A549 (cell line): Measurements from ENCODE around the gene S100A1. TPM values are rescaled to one million over a fixed set of nuclear protein-coding genes. Genes with fewer than 3 reads are reported as not detected.

Experiments
- ATAC-seq, 2 experiments: fragments of 200-7000 bp in 1 of 2; fragments of >200 bp in 1 of 2; cut with Nextera tagmentation in 1 of 2; cut with Tn5 transposase in 1 of 2; 3 replicates each; pipeline versions ENCODE4 v1.8.0 to v1.9.1; 2018 to 2020; ENCODE audit warnings: mild to moderate bottlenecking in 1 of 2, moderate library complexity in 1 of 2
- CTCF ChIA-PET: fragments of 300-600 bp; sonication (Branson Sonifier 250); formaldehyde crosslinking; extraction: SDS; loops from one replicate; lab custom pipeline; 2021; ENCODE audit warnings: antibody characterized with exemption, inconsistent platforms; lab: Yijun Ruan, JAX
- POLR2A ChIA-PET: fragments of 350-600 bp; formaldehyde crosslinking; extraction: SDS; loops from one replicate; lab custom pipeline; 2021; ENCODE audit warnings: antibody characterized with exemption, inconsistent platforms; lab: Yijun Ruan, JAX
- DNase-seq, 2 experiments: peaks; one replicate each; pipeline versions ENCODE4 v3.0.0 to v3.0.0-alpha.2; 2011 to 2016; ENCODE audit warnings: low read depth in 1 of 2, low spot score in 1 of 2
- FAIRE-seq: peaks from 2 replicates; lab custom pipeline; 2011; peaks lifted over from hg19 to GRCh38; lab: Jason Lieb, UNC
- H3K27ac ChIP-seq, 2 experiments: fragments of >200 bp; sonication (Bioruptor Twin); formaldehyde crosslinking; 3 replicates each; pipeline ENCODE4 v1.5.1; 2016 to 2017
- H3K4me1 ChIP-seq: fragments of >200 bp; sonication (Bioruptor Twin); formaldehyde crosslinking; 3 replicates; pipeline ENCODE4 v1.6.1; 2016
- H3K4me2 ChIP-seq: fragments of >200 bp; sonication (Bioruptor Twin); formaldehyde crosslinking; 3 replicates; pipeline ENCODE4 v1.6.1; 2016
- H3K4me3 ChIP-seq: fragments of >200 bp; sonication (Bioruptor Twin); formaldehyde crosslinking; 3 replicates; pipeline ENCODE4 v1.5.1; 2016
- H3K9me3 ChIP-seq: fragments of >200 bp; sonication (Bioruptor Twin); formaldehyde crosslinking; 3 replicates; pipeline ENCODE4 v1.6.1; 2016
- BHLHE40 ChIP-seq: IDR thresholded peaks from 2 replicates; pipeline ENCODE4 v1.6.1; 2012; ENCODE audit warnings: low read depth, low read length, inconsistent platforms
- CBX2 ChIP-seq: fragments of 200-600 bp; sonication (generic); IDR thresholded peaks from 2 replicates; pipeline ENCODE4 v1.6.1; 2016; ENCODE audit warnings: low read depth, mild to moderate bottlenecking, borderline replicate concordance
- E2F6 ChIP-seq: IDR thresholded peaks from 2 replicates; pipeline ENCODE4 v1.6.1; 2012; ENCODE audit warnings: low read depth, borderline replicate concordance
- EHF ChIP-seq: fragments of 250-450 bp; sonication (Bioruptor Pico); IDR thresholded peaks from 2 replicates; pipeline ENCODE4 v1.5.0; 2020; ENCODE audit warnings: mild to moderate bottlenecking
- ELK1 ChIP-seq: fragments of 150-350 bp; IDR thresholded peaks from 2 replicates; pipeline ENCODE4 v1.6.1; 2014; ENCODE audit warnings: low read depth, mild to moderate bottlenecking, low read length
- FOSB ChIP-seq: fragments of 250-450 bp; sonication (Bioruptor Pico); IDR thresholded peaks from 2 replicates; pipeline ENCODE4 v1.5.0; 2020; ENCODE audit warnings: mild to moderate bottlenecking, moderate library complexity
- FOSL2 ChIP-seq, 2 experiments: fragments of 450-650 bp in 1 of 2; fragments of >200 bp in 1 of 2; sonication (Bioruptor Twin) in 1 of 2; formaldehyde crosslinking; IDR thresholded peaks; 2 replicates each; pipeline versions ENCODE4 v1.5.0 to v1.6.1; 2016 to 2020; ENCODE audit warnings: mild to moderate bottlenecking in 1 of 2, moderate library complexity in 1 of 2
- HDAC2 ChIP-seq: fragments of 200-600 bp; sonication (generic); IDR thresholded peaks from 2 replicates; pipeline ENCODE4 v1.6.1; 2016
- HOXB5 ChIP-seq: fragments of 250-450 bp; sonication (Bioruptor Pico); IDR thresholded peaks from 2 replicates; pipeline ENCODE4 v1.5.0; 2020; ENCODE audit warnings: mild to moderate bottlenecking, moderate library complexity
- JUNB ChIP-seq: fragments of >200 bp; sonication (Bioruptor Twin); formaldehyde crosslinking; IDR thresholded peaks from 2 replicates; pipeline ENCODE4 v1.6.1; 2016
- KDM5A ChIP-seq: fragments of 200-600 bp; sonication (generic); IDR thresholded peaks from 2 replicates; pipeline ENCODE4 v1.6.1; 2016; ENCODE audit warnings: antibody characterized with exemption, mild to moderate bottlenecking
- MAZ ChIP-seq: fragments of 150-350 bp; IDR thresholded peaks from 2 replicates; pipeline ENCODE4 v1.6.1; 2014; ENCODE audit warnings: antibody characterized with exemption, low read depth, low read length, borderline replicate concordance
- NFE2L2 ChIP-seq: fragments of 150-350 bp; conservative IDR thresholded peaks from 2 replicates; pipeline ENCODE4 v1.6.1; 2014; ENCODE audit warnings: low read length
- PHF8 ChIP-seq: fragments of 200-600 bp; sonication (generic); IDR thresholded peaks from 2 replicates; pipeline ENCODE4 v1.6.1; 2016; ENCODE audit warnings: low read depth, mild to moderate bottlenecking, antibody characterized with exemption, moderate library complexity, borderline replicate concordance
- POLR2A ChIP-seq: IDR thresholded peaks from 2 replicates; pipeline ENCODE4 v1.6.1; 2012; ENCODE audit warnings: mild to moderate bottlenecking, low read length
- POLR2AphosphoS2 ChIP-seq: conservative IDR thresholded peaks from 2 replicates; pipeline ENCODE4 v1.6.1; 2012; ENCODE audit warnings: low read length, improper control_type of control experiment, inconsistent platforms
- RCOR1 ChIP-seq: fragments of 150-350 bp; IDR thresholded peaks from 2 replicates; pipeline ENCODE4 v1.6.1; 2014; ENCODE audit warnings: antibody characterized with exemption, low read length, low read depth
- REST ChIP-seq: fragments of 200-600 bp; sonication (generic); IDR thresholded peaks from 2 replicates; pipeline ENCODE4 v1.6.1; 2016; ENCODE audit warnings: antibody characterized with exemption, mild to moderate bottlenecking, moderate library complexity
- RFX5 ChIP-seq: fragments of 450-650 bp; IDR thresholded peaks from 2 replicates; pipeline ENCODE4 v1.7.1; 2014; ENCODE audit warnings: antibody characterized with exemption, mild to moderate bottlenecking, moderate library complexity
- SREBF2 ChIP-seq: fragments of 450-650 bp; IDR thresholded peaks from 2 replicates; pipeline ENCODE4 v1.6.1; 2014; ENCODE audit warnings: mild to moderate bottlenecking, moderate library complexity
- TFCP2L1 ChIP-seq: fragments of 250-450 bp; sonication (Bioruptor Pico); IDR thresholded peaks from 2 replicates; pipeline ENCODE4 v1.5.0; 2021; ENCODE audit warnings: mild to moderate bottlenecking
- TP53 ChIP-seq: fragments of 250-450 bp; sonication (Bioruptor Pico); IDR thresholded peaks from 2 replicates; pipeline ENCODE4 v1.5.0; 2021; ENCODE audit warnings: mild to moderate bottlenecking, moderate library complexity
- ZFP36 ChIP-seq: fragments of 450-650 bp; IDR thresholded peaks from 2 replicates; pipeline ENCODE4 v1.6.1; 2014; ENCODE audit warnings: borderline replicate concordance; ENCODE audit not compliant: partially characterized antibody
- ZNF302 ChIP-seq: fragments of 250-450 bp; sonication (Bioruptor Pico); IDR thresholded peaks from 2 replicates; pipeline ENCODE4 v1.9.0; 2021; ENCODE audit warnings: inconsistent platforms, mild to moderate bottlenecking, moderate library complexity
- WGBS: methylation state at CpG from one replicate; pipeline ENCODE4 v1.1.6; 2017; ENCODE audit errors: missing lambda C conversion rate; 5-methylcytosine and 5-hydroxymethylcytosine counted together
- polyA plus RNA-seq, 4 experiments: library from polyadenylated mRNA; depleted of rRNA in 3 of 4; stranded (reverse); fragments of >200 nt; fragmentation: RNase III in 1 of 4; extraction: RNeasy Plus Mini Kit Qiagen cat#74134 plus additional on column Dnase treatment in 1 of 4; gene quantifications; 2 replicates in 3 of 4; 3 replicates in 1 of 4; pipeline ENCODE4 v1.2.3, GENCODE V29; 2011 to 2017

The S100A1 gene
- polyA plus RNA-seq, 2 of the 4 experiments (the other 2 are of a cell fraction): 0.59 to 0.97 TPM

- TF ChIP-seq JUNB (no peak), TP53 (CRISPR knock-in tag) (no peak), EHF (no peak), E2F6 (no peak), KDM5A (no peak), HOXB5 (CRISPR knock-in tag) (no peak), PHF8 (no peak), MAZ (no peak), ZFP36 (no peak)
- Histone ChIP-seq H3K9me3 (no peaks in the 10 kb centered on the region), H3K4me3 (peak overlapping the region; percentile 78), H3K27ac (peak overlapping the region in 1 of 2 experiments; percentile 90; a peak in 2 of 6 replicates), H3K4me1 (peaks cover 10% of the 10 kb centered on the region), H3K4me2 (peak overlapping the region; percentile 97)
- CTCF ChIA-PET: interaction anchor here (1.4 to 4.1 kb wide), 4 partner anchors 8 to 97 kb away, joined by 4 to 13 read pairs (median 8); partner anchors contain the start of gene S100A13
- no peak for ATAC-seq
- POLR2A ChIA-PET: interaction anchor here (1.6 kb wide), 1 partner anchor 11 kb away, joined by 4 read pairs; no protein-coding TSS in a partner anchor
- no peak for FAIRE-seq
- no peak for DNase-seq
- WGBS: 79% methylated on average over 6 of the region's 6 CpGs
Observed at GRCh38 chr1:153669606-153670005, 41.4 kb downstream of the S100A1 start.

- WGBS: under 1% methylated on average over 21 of the region's 22 CpGs
- peaks cover 10% of the 10 kb centered on the region for H3K4me1 ChIP-seq
- CTCF ChIA-PET: interaction anchor here (1.1 to 2.7 kb wide), 4 partner anchors 43 to 316 kb away, joined by 3 to 10 read pairs (median 4); partner anchors contain the start of genes RAB13 and S100A13
Observed at GRCh38 chr1:153670257-153670858, 42.1 kb downstream of the S100A1 start.

GRCh38 chr1:153670859-153671627, 42.8 kb downstream of the S100A1 start, which contains the start of gene ILF2:
ILF2 (minus strand) TSS chr1:153670993; CDS start chr1:153670922, 71 bp downstream.
- 1% methylated on average over 35 of the region's 35 CpGs for WGBS
- peak within 1 kb of the TSS; percentile 82 to 90 for H3K27ac ChIP-seq
- no peaks in the 10 kb centered on the region for H3K9me3 ChIP-seq
- POLR2A ChIA-PET: interaction anchor here (1.0 to 2.2 kb wide), 7 partner anchors 23 to 319 kb away, joined by 3 to 10 read pairs (median 7); partner anchors contain the start of genes CHTOP, INTS3, RAB13 and S100A13
- FAIRE-seq: peak; percentile 94
- CTCF ChIA-PET: interaction anchor here (0.6 to 3.0 kb wide), 14 partner anchors 10 to 318 kb away, joined by 3 to 15 read pairs (median 4); partner anchors contain the start of genes RAB13 and S100A13
- H3K4me2 ChIP-seq: peak within 1 kb of the TSS; percentile 97
- DNase-seq: peak; percentile 100
- H3K4me1 ChIP-seq: peaks cover 10% of the 10 kb centered on the region
- peak within 1 kb of the TSS; percentile 78 for H3K4me3 ChIP-seq
- peak; percentile 94 to 98 for ATAC-seq
- TF ChIP-seq SREBF2 (peak; percentile 92), REST (no peak), TFCP2L1 (CRISPR knock-in tag) (no peak), BHLHE40 (no peak), RFX5 (peak; percentile 93), POLR2AphosphoS2 (no peak), HDAC2 (no peak), ELK1 (no peak), FOSL2 (IDR thresholded peaks at IDR 0.05) (no peak), FOSL2 (CRISPR knock-in tag; IDR thresholded peaks at IDR 0.05) (no peak), POLR2A (peak; percentile 84), ZNF302 (CRISPR knock-in tag) (no peak), KDM5A (no peak), FOSB (CRISPR knock-in tag) (no peak), RCOR1 (no peak), CBX2 (no peak), E2F6 (peak; percentile 79; the same call in 1 of the 2 replicates), NFE2L2 (no peak), MAZ (no peak)

More at GRCh38 chr1:153670257-153670858, 42.1 kb downstream of the S100A1 start:
- Histone ChIP-seq H3K4me3 (peak overlapping the region; percentile 78), H3K4me2 (peak overlapping the region; percentile 97), H3K27ac (peak overlapping the region; percentile 82 to 90), H3K9me3 (no peaks in the 10 kb centered on the region)
- POLR2A ChIA-PET: interaction anchor here (1.6 kb wide), 1 partner anchor 11 kb away, joined by 4 read pairs; no protein-coding TSS in a partner anchor
- FAIRE-seq (no peak), ATAC-seq (peak; percentile 27 to 52), DNase-seq (no peak)
- TF ChIP-seq KDM5A (peak; percentile 78), EHF (no peak)
- TF ChIP-seq, all 56 proteins: peak for 1
